HG03108 (cell line): ENCODE measurements around the gene ATXN1.
"Not testable (repeated sequence)": the region's sequence is repeated elsewhere in the genome, so short reads cannot be mapped to it uniquely, and the experiment has no call there.

Source experiments
- ATAC-seq: cut with Tn5 transposase; IDR thresholded peaks from one replicate; pipeline ENCODE4 v1.9.1; 2021; ENCODE audit warnings: moderate library complexity; ENCODE audit not compliant: unreplicated experiment

Gene ATXN1

DNA sequence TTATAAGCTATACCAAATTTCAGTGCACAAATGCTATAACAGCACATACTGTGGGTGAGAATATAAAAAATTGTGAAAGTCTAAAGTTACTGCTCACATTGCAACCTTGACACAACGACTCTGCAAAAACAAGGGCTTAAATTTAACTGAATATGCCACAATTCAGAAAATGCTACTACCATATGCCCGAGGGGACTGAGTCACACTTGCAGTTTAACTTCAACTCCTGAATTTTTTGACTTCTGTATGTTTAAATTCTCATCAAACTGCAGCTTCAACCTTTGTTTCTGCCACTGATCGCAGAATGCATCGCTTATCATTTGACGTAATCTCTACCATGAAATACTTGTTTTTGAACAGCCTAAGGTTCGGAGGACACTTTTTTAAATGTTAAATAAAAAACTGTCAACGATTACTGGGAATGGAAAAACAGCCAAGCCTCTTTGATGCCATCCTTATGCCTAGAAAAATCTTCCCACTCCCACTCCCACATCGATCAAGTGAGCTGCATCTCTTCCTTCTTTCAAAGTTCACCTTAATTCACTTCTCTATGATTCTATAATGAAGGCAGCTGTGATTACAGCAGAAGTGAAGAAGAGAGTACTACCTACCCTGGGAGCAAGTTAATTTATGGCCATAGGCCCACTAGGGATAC, 136.5 kb downstream of the ATXN1 start:
- ATAC-seq = no peak

DNA sequence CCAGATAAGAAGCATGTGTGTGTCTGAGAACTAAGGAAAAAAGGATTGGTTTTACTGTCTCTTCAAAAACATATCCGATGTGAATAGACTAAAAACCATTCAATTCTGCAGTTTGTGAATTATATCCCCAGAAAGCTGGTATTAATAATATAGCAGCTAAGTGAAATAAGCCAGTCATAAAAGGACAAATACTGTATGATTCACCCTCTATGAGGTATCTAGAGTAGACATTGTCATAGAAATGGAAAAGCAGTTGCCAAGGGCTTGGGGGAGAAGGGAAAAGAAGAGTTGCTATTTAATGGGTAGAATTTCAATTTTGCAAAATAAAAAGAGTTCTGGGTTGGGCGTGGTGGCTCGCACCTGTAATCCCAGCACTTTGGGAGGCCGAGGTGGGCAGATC, 137.5 kb downstream of the ATXN1 start:
- no peak for ATAC-seq

DNA sequence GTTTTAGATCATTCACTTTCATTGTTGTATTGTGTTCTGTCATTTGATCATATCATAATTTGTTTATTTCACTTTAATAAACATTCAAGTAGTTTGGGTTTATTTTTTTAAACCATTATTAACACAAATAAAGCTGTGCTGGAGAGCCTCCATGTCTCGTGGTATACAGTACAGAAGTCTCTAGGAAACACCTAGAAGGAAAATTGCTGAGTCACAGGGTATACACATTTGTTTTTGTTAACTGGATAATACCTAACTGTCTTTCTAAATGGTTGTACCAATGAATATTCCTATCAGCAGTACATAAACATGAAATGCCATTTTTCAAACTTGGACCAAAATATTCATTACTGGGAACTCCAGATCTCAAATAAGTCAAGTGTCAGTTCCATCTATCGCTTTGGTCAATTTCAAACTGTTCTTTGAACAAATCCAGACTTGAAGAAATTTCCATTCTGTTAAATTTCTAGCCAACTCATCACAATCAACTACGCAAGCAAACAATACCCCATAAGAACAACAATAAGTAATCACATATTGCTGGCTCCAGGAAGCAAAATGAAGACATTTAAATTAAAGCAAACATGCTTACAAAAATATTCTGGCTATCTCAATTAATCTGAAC, 138.1 kb downstream of the ATXN1 start:
- ATAC-seq = no peak

DNA sequence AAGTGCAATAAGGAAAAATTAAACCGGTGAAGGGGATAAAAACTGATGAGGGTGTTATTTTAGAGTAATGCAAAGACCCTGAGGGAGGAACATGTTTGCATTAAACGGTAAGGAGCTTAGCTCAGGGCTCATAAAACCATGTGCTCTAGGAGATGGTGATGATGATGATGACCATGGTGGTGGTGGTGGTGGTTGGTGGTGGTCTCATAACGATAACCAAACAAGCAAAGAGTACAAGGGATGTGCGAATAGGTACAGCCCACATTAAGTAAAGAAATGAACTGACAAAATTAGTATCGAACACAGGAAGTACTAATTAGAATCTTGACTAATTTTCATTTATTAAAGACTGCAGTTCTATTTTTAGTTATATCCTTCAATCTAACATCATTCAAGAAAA, 139.1 kb downstream of the ATXN1 start:
- no peak for ATAC-seq

DNA sequence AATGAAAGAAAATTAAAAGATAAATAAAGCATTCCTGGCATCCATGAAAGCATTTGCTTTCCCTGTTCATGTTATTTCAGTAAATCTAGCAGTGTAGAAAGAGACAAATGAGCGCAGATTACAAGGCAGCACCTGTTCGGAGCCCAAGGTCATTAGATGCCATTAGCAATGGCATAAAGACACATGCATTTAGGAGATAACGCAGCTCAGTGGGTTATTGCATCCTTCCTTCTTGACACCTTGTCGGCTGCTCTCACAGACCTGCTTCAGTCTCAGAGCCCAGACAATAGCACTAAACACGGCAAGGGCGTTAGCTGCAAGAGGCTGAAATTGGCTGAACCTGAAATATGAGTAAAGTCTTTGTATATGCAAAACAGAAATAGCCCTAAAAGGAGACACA, 140.3 kb downstream of the ATXN1 start:
- ATAC-seq = no peak

DNA sequence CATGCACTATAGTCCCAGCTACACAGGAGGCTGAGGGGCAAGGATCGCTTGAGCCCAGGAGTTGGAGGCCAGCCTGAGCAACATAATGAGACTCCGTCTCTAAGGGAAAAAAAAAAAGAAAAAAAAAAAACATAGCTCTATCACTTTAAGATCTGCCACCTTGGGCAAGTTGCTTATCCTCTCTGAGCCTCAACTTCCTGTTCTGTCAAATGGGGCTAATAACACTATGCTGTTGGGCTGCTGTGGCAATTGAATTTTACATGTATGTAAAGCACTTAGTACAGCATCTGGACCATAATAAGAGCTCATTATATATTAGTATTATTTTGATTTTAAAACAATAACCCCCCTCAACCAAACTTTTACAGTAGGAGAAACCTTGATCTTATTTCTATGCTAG, 141.5 kb downstream of the ATXN1 start:
- ATAC-seq = no peak

DNA sequence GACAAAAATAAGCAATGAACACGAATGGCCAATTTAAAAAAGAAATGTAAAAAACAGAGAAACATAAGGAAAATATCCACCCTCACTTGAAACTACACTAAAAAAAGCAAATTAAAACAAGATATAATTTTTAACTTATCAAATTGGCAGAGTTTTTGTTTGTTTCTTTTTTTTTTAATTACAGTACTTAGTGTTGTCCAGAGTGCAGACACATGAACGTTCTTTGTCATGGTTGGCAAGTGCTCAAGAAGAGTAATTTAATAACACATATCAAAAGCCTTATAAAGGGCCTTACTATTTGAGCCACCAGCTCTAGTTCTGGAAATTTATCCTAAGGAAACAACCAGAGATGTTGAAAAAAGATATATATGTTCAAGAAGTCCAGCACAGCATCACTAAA, 142.3 kb downstream of the ATXN1 start:
- no peak for ATAC-seq

DNA sequence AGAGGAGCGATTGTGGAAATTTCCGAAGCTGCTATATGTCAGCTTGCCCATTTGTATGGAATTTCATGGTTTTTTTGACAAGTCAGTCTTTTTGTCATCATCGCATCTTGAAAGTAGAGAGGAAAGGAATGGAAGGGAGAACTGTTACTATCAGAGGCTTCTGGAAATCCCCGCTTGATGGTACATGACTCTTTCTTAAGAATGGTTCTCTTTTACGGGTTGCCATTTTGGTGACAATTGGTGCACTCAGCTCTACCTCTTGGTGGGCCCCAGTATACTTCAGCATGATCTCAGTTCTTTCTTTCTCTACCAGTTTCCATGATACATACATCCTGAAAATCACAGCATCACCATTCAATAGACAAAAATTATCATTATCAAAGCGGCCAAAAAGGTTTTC, 146.0 kb downstream of the ATXN1 start:
- ATAC-seq = not testable (repeated sequence)

DNA sequence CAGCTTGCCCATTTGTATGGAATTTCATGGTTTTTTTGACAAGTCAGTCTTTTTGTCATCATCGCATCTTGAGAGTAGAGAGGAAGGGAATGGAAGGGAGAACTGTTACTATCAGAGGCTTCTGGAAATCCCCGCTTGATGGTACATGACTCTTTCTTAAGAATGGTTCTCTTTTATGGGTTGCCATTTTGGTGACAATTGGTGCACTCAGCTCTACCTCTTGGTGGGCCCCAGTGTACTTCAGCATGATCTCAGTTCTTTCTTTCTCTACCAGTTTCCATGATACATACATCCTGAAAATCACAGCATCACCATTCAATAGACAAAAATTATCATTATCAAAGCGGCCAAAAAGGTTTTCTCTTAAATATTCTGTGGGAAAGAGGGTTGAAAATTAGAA, 147.1 kb downstream of the ATXN1 start:
- ATAC-seq = not testable (repeated sequence)

DNA sequence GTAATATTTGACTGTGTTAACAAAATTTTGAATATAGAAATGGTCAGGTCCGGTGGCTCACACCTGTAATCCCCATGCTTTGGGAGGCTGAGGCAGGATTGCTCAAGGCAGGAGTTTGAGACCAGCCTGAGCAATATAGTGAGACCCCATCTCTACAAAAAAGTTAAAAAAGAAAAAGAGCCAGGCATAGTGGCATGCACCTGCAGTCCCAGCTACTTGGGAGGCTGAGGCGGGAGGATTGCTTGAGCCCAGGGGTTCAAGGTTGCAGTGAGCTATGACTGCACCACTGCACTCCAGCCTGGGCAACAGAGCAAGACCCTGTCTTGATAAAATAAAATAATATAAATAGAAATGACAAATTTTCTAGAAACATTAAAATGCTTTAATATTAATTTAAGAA, 147.8 kb downstream of the ATXN1 start:
- ATAC-seq = not testable (repeated sequence)

DNA sequence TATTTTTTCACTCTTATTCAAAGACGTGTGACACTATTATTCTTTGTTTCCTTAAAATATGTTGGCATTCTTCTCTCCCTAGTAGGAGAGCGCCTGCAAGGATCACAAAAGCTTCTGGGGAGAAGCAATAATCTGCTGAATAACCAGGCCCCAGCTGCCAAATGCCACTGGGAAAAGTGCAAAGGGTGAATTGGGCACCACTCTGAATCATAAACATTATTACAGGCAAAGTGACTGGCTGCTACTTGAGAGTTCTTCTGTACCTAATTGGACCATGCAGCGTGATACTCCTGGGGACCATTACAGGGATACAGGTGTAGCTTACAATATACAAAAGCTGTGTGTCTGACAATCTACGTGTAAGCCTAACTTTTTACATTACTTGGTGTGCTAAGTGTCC, 152.8 kb downstream of the ATXN1 start:
- ATAC-seq = no peak

DNA sequence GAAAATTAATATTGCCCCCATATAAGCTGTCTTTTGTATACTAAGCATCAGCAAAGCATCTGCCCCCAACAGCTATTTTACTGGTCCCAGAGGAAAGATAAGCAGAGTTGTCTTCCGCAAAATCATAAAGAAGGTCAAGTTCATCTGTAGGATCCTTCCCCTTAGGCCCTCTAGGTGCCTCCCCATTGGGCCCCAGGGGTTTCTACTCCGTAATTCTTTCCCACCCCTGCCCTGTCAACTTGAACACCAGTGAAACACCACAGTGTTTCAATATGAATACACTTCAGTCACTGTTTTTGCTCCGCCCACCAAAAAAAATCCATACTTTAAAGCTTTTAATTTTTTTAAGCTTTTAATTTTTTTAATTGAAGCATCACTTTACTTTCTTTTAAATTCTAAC, 159.2 kb downstream of the ATXN1 start:
- ATAC-seq = peak; percentile 89

DNA sequence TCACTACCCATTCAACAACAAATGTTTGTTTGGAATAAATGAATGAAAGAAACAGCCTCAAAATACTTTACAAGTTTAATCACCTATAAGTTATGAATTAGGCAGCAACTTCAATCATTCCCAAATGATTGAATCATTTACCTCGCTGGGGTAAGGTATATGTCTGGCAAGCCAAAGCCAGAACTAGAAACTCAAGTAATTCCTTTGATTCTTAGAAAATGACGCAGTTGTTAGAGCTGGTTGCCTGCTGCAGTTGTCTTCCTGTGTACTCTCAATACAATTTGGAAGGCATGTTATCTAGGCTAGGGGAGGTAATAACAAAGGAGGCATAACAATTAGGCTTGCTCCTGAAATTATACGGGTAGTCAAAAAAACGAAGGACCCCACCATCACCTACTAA, 160.6 kb downstream of the ATXN1 start:
- no peak for ATAC-seq

DNA sequence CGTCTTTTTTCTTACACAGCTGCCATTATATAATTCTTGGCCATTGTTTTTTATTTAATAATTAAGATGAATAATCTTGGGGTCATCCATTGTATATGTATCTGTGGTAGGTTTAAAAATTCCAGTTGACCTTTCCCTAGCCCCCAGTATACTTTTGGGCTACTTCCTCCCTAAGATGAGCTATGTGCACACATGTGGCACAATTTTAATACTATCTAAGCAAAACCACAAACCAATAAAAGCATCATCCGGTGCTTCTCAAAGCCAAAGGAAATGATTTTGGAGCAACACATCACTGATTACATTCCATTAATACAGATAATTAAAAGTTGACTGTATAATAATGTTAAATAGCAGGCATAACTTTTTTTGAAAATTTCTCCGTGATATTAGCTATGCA, 161.2 kb downstream of the ATXN1 start:
- no peak for ATAC-seq

DNA sequence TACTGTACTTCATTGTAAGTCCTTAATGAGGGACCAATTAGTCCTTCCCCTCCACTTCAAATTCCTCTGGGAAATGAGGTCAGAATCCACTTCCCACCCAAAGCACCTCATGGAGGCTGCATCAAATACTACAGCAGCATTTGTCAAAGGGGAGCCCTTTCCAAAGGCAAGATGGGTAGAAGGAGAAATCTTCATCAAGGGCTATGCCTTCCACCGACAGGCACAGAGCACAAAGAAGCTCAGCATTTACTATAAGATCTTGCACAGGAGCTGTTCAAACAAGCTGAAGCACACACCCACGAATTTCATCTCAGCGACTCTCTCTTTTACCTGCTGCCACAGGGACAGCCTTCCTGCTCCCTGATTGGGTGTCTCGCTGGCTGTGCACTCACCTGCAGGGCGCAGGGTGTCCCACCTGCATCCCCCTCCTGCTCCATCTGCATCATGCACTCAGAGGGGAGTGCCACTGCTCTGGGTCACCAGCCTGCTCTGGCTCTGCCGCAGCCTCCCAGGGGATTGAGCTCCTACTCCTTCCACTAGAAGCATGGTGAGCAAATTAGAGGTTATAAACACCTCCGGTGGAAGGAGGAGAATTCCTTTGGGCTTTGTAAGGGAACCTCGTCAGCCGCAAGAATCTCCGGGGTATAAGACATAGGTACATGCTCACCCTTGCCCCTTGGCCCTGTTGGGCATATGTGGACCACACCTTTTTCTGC, 164.5 kb downstream of the ATXN1 start:
- ATAC-seq = no peak

DNA sequence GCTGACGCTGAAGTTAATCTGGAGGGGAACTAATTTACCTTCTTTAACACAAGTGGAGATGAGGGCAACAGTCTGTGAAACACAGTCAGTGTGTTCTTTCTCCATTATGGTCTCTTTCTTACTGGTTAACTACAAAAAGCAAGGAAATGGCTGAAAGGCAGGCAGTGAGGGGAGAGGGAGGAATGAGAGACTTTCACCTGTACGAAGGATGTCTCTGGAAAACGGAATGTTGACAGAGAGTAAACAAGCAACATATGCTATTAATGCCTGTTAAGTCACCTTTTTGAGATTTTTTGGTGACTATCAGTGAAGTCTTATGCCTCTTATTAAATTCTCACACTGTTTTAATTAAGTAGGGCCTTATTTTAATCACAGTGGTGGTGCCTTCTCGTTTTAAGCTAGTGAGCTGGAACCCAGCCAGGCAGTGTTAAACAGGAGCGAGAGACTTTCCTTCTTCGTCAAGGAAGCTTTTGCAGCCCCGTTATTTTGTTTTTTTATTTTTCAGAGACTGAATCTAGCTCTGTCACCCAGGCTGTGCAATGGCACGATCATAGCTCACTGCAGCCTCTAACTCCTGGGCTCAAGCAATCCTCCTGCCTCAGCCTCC, 165.6 kb downstream of the ATXN1 start:
- no peak for ATAC-seq

DNA sequence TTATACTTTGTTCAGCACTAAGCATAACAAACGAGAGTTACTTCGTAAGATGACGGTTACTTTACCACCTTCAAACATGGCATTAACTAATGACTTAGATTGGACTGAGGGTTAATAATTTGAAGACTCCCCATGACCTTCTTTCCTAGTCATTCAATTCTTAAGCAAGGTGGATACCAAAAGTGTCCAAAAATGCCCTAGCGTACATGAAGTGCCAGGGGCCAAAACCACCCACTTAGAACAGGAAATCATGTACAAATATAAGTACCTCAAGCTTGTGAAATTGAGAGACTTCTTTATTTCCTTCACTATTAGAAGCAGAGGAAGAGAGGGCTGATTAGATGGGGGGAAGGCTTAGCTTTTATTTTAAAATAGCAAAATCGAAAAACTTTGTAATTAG, 166.4 kb downstream of the ATXN1 start:
- ATAC-seq = no peak

DNA sequence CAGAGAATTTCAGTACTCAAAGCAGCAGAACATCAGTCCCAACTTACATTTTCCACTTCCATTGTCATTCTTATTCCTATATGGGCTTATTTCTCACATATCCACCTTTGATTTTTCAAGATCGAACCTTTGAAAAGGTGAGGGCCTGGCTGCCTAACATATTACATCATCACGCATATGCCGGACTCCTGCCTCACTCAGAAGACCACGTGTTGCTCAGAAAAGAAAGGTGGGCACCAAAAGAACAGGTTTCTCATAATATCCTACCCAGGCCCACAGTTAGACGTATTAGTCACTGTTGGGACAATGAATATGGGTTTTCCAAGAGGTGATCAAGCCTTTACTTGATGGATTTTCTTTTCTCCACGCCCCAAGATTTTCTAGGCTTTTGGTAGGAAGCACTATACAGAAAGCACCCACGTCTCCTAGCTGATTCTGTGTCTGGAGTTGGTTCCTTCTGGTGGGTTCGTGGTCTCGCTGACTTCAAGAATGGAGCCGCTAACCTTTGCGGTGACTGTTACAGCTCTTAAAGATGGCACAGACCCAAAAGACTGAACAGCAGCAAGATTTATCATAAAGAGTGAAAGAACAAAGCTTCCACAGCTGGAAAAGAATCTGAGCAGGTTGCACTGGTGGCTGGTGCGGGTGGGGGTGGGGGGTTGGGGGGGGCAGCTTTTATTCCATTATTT, 168.9 kb downstream of the ATXN1 start:
- no peak for ATAC-seq

DNA sequence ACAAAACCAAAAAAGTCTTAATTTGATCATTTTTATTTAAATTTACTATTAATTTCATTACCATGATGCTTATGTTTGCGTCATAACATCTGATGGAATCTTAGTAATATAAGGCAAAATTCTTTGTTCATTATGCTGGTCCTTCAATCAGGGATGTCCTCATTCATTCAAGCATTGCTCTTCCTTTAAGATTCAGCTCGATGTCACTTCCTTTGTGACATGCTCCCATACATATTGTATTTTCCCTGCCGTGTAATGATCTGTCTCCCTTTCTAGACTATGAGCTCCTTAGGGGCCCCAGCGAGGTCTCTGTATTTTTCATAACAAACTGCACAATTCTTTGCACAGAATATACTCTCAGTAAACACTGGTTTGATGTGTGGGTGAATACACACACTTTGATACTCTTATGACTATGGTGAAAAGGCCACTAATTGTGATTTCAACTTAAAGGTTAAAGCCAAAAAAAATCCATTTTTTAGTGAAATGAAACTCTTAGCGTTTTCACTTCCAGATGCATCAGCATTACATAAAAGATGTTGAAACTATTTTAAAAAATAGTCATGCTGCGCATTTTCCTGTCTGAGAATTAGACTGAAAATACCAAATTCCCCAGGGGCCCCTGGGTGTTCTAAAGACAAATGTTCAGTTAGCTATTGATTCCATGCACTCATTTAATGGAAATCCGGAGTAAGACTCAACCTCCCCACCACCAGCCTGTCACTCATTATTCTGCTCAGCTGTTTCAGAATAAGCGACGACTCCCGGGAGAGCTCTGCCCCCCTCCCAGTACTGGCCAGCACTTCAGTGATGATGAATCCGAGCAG, 169.7 kb downstream of the ATXN1 start:
- ATAC-seq = peak; percentile 86

DNA sequence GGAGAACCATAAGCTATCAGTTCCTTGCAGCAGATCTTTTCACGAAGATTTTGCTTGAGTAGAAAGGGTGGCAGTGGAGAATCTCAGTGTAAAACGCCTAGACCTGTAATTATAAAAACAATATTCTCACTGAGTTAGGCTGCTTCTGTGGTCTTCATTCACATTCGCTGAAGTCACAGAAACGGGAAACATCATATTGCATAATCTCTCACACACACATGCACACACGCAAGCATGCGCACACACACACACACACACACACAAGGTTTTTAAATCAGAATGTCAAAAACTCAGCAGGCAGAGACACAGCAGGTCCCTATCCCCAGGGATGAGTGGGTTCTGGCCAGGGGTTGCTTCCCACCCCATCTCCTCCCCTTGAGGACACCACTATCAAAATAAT, 175.5 kb downstream of the ATXN1 start:
- ATAC-seq = no peak
